Gastrocnemius medialis (tissue), 4 donors: Measurements from ENCODE around the gene GNAS-AS1. TPM values are rescaled to one million over a fixed set of nuclear protein-coding genes. Genes with fewer than 3 reads are reported as not detected.

Experiments
- ATAC-seq, 2 donors: fragments of 150-250 bp; one replicate each; pipeline ENCODE4 v1.9.1; 2016
- DNase-seq, 2 donors: peaks; one replicate each; pipeline ENCODE4 v3.0.0-alpha.2; 2019
- H3K27ac ChIP-seq, 4 donors: fragments of 200-600 bp; sonication (generic); 1 replicate in 1 of 4; 2 replicates in 3 of 4; pipeline ENCODE4 v1.5.1; 2016 to 2018; ENCODE audit warnings: mild to moderate bottlenecking in 2 of 4, moderate library complexity in 1 of 4
- H3K27me3 ChIP-seq, 3 donors: fragments of 200-600 bp; sonication (generic) in 2 of 3; 1 replicate in 1 of 3; 2 replicates in 2 of 3; pipeline versions ENCODE4 v1.5.1 to v1.6.0; 2016 to 2019; ENCODE audit warnings: mild to moderate bottlenecking in 1 of 3, moderate library complexity in 1 of 3
- H3K36me3 ChIP-seq, 2 donors: fragments of 200-600 bp; sonication (generic) in 1 of 2; one replicate each; pipeline ENCODE4 v1.5.1; 2017 to 2018
- H3K4me1 ChIP-seq, 2 donors: fragments of 200-600 bp; sonication (generic) in 1 of 2; one replicate each; pipeline ENCODE4 v1.5.1; 2016 to 2017; ENCODE audit warnings: mild to moderate bottlenecking in 2 of 2
- H3K4me3 ChIP-seq, 4 donors: fragments of 200-600 bp; sonication (generic) in 3 of 4; 1 replicate in 1 of 4; 2 replicates in 3 of 4; pipeline ENCODE4 v1.5.1; 2016 to 2019; ENCODE audit warnings: mild to moderate bottlenecking in 2 of 4
- H3K9me3 ChIP-seq, 3 donors: fragments of 200-600 bp; sonication (generic) in 2 of 3; 1 replicate in 1 of 3; 2 replicates in 2 of 3; pipeline ENCODE4 v1.5.1; 2016 to 2019
- CTCF ChIP-seq, 5 experiments: fragments of 450-650 bp in 3 of 5; fragments of 200-600 bp in 2 of 5; sonication (generic) in 2 of 5; IDR thresholded peaks in 4 of 5; conservative IDR thresholded peaks in 1 of 5; 1 replicate in 4 of 5; 2 replicates in 1 of 5; pipeline ENCODE4 v1.5.1; 2016 to 2019; ENCODE audit warnings: antibody characterized with exemption in 5 of 5, mild to moderate bottlenecking in 3 of 5, moderate library complexity in 3 of 5
- POLR2A ChIP-seq, 2 donors: fragments of 450-650 bp; IDR thresholded peaks; one replicate each; pipeline ENCODE4 v1.6.1; 2017; ENCODE audit warnings: antibody characterized with exemption in 2 of 2, mild to moderate bottlenecking in 2 of 2, moderate library complexity in 2 of 2
- in situ Hi-C, 4 donors: fragments of 200-750 bp; cut with MboI; loops; one replicate each; pipeline versions ENCODE4 v1.15.0 to v1.8.0; 2017; ENCODE audit warnings: low sequenced_read_pairs in 4 of 4
- intact Hi-C: fragments of 100-400 bp; cut with DNase I; formaldehyde crosslinking; loops from one replicate; pipeline ENCODE4 v1.15.1; 2023; ENCODE audit warnings: low total_unique reads
- total RNA-seq, 4 donors: library from RNA; depleted of rRNA; stranded (reverse); fragments of >200 nt; gene quantifications; one replicate each; pipeline versions ENCODE4 v1.1.0 to v1.2.3, GENCODE V29; 2016

GNAS-AS1 gene
- total RNA-seq, 4 donors from 2014 or later = not detected

- Histone ChIP-seq H3K27me3 (peaks cover 17 to 27% (median 22%) of the 10 kb centered on the region in 3 donors), H3K9me3 (no peaks in the 10 kb centered on the region), H3K36me3 (no peaks in the 10 kb centered on the region), H3K4me1 (peaks cover 0 to 3% of the 10 kb centered on the region in 2 donors), H3K27ac (no peak overlapping the region), H3K4me3 (no peak overlapping the region)
- ATAC-seq = no peak
- no peak for TF ChIP-seq CTCF (IDR thresholded peaks at IDR 0.05 in 4 of 5, conservative IDR thresholded peaks at IDR 0.05 in 1 of 5)
- no peak for TF ChIP-seq POLR2A (IDR thresholded peaks at IDR 0.05)
- intact Hi-C loops = no loop called here
- in situ Hi-C loops = loop anchor here in 1 of 4 donors (25.0 kb wide), 1 partner anchor 605 kb away; the partner anchor contains the start of gene ANKRD60
- no peak for DNase-seq
Observed at GRCh38 chr20:58842276-58842675, 8.4 kb downstream of the GNAS-AS1 start.

DNA sequence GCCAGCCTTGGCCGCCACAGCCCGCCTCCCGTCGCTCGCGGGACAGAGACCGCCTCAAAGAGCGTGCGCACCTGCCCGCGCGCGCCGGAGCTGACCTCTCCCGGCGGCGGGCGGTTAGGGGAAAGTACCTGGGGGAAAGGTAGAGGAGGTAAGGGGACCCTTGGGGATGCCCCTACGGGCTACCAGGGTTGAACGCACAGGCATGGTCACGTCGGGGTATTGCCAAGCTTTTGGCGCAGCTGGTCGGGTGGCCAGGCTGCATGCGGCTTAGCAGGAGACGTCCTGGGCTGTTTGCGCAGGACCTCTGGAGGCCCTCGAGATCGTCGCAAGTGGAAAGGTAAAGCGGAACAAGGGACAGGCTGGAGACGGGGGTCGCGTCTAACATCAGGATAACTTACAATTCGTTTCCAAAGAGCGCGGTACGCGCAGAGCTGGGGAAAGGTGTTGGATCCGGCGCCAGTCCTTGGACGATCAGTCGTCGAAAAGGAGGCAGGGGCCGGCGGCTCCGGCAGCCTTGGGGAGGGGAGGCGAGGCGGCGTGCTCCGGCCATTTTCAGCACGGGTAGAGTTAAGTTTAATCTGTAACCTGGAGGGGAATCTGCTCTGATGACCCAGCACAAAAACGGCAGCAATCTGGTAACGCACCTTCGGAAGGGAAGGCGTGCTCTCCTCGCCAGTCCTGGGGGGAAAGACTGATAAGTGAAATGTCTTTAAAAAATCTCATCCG lies 9.0 kb downstream of the GNAS-AS1 start:
- Histone ChIP-seq H3K27me3 (peaks cover 17 to 27% (median 22%) of the 10 kb centered on the region in 3 donors), H3K4me3 (no peak overlapping the region), H3K9me3 (no peaks in the 10 kb centered on the region), H3K4me1 (peaks cover 0 to 3% of the 10 kb centered on the region in 2 donors), H3K27ac (no peak overlapping the region), H3K36me3 (no peaks in the 10 kb centered on the region)
- TF ChIP-seq CTCF (IDR thresholded peaks at IDR 0.05 in 4 of 5, conservative IDR thresholded peaks at IDR 0.05 in 1 of 5) (no peak), POLR2A (IDR thresholded peaks at IDR 0.05) (no peak)
- no peak for DNase-seq
- intact Hi-C loops (no loop called here), in situ Hi-C loops (loop anchor here in 1 of 4 donors (25.0 kb wide), 1 partner anchor 604 kb away; the partner anchor contains the start of gene ANKRD60)
- no peak for ATAC-seq

- in situ Hi-C loops = loop anchor here in 1 of 4 donors (25.0 kb wide), 1 partner anchor 604 kb away; the partner anchor contains the start of gene ANKRD60
- intact Hi-C loops = no loop called here
- peaks cover 0 to 3% of the 10 kb centered on the region in 2 donors for H3K4me1 ChIP-seq
- H3K9me3 ChIP-seq = no peaks in the 10 kb centered on the region
- DNase-seq = no peak
- TF ChIP-seq CTCF (IDR thresholded peaks at IDR 0.05 in 4 of 5, conservative IDR thresholded peaks at IDR 0.05 in 1 of 5) (no peak), POLR2A (IDR thresholded peaks at IDR 0.05) (no peak)
- peaks cover 17 to 27% (median 22%) of the 10 kb centered on the region in 3 donors for H3K27me3 ChIP-seq
- no peak for ATAC-seq
- no peaks in the 10 kb centered on the region for H3K36me3 ChIP-seq
- H3K27ac ChIP-seq = no peak overlapping the region
- H3K4me3 ChIP-seq = no peak overlapping the region
Observed at GRCh38 chr20:58840816-58841538, 9.7 kb downstream of the GNAS-AS1 start.

GRCh38 chr20:58839991-58840747 lies 10.5 kb downstream of the GNAS-AS1 start:
- in situ Hi-C loops (loop anchor here in 1 of 4 donors (25.0 kb wide), 1 partner anchor 603 kb away; the partner anchor contains the start of gene ANKRD60), intact Hi-C loops (no loop called here)
- ATAC-seq (no peak), DNase-seq (no peak)
- TF ChIP-seq CTCF (IDR thresholded peaks at IDR 0.05 in 4 of 5, conservative IDR thresholded peaks at IDR 0.05 in 1 of 5) (no peak), POLR2A (IDR thresholded peaks at IDR 0.05) (no peak)
- H3K4me1 ChIP-seq = peaks cover 0 to 3% of the 10 kb centered on the region in 2 donors
- H3K36me3 ChIP-seq = no peaks in the 10 kb centered on the region
- no peaks in the 10 kb centered on the region for H3K9me3 ChIP-seq
- H3K4me3 ChIP-seq = peak overlapping the region in 3 of 4 donors; percentile 32 to 41 (median 38)
- no peak overlapping the region for H3K27ac ChIP-seq
- peaks cover 17 to 27% (median 22%) of the 10 kb centered on the region in 3 donors for H3K27me3 ChIP-seq
